Lung (tissue), 12 donors: ENCODE measurements around the gene ZKSCAN1. TPM values are rescaled to one million over a fixed set of nuclear protein-coding genes. Genes with fewer than 3 reads are reported as not detected.

Experiments used
- ATAC-seq: fragments of 200-7000 bp; cut with Tn5 transposase; one replicate; pipeline ENCODE4 v1.9.1; 2020; ENCODE audit warnings: moderate number of reproducible peaks; ENCODE audit not compliant: insufficient read depth, low FRiP score
- DNase-seq, 3 donors: peaks; one replicate each; pipeline ENCODE4 v3.0.0-alpha.2; 2013 to 2017
- H3K27ac ChIP-seq, 2 donors: one replicate each; pipeline ENCODE4 v1.5.1; 2013; ENCODE audit warnings: mild to moderate bottlenecking in 2 of 2, moderate library complexity in 2 of 2, control low read depth in 1 of 2, inconsistent platforms in 1 of 2, low read depth in 1 of 2, low read length in 1 of 2
- H3K27me3 ChIP-seq, 3 donors: one replicate each; pipeline ENCODE4 v1.5.1; 2013; ENCODE audit warnings: low read length in 2 of 3; ENCODE audit not compliant: control insufficient read depth in 3 of 3, insufficient read depth in 3 of 3
- H3K36me3 ChIP-seq, 4 donors: one replicate each; pipeline ENCODE4 v1.5.1; 2013; ENCODE audit warnings: low read length in 4 of 4, mild to moderate bottlenecking in 1 of 4, moderate library complexity in 1 of 4; ENCODE audit not compliant: control insufficient read depth in 4 of 4, insufficient read depth in 4 of 4
- H3K4me1 ChIP-seq, 5 donors: one replicate each; pipeline ENCODE4 v1.5.1; 2013; ENCODE audit warnings: low read length in 5 of 5, mild to moderate bottlenecking in 2 of 5, moderate library complexity in 1 of 5; ENCODE audit not compliant: control insufficient read depth in 5 of 5, insufficient read depth in 5 of 5
- H3K4me3 ChIP-seq: one replicate; pipeline ENCODE4 v1.5.1; 2013; ENCODE audit warnings: mild to moderate bottlenecking, control low read depth, moderate library complexity
- H3K9ac ChIP-seq, 2 donors: one replicate each; pipeline ENCODE4 v1.5.1; 2013; ENCODE audit warnings: low read length in 2 of 2, control low read depth in 1 of 2; ENCODE audit not compliant: insufficient read depth in 1 of 2
- H3K9me3 ChIP-seq, 4 donors: one replicate each; pipeline ENCODE4 v1.5.1; 2013; ENCODE audit warnings: low read length in 3 of 4, mild to moderate bottlenecking in 1 of 4, moderate library complexity in 1 of 4; ENCODE audit not compliant: control insufficient read depth in 4 of 4, insufficient read depth in 3 of 4
- CTCF ChIP-seq: IDR thresholded peaks from 2 replicates; pipeline ENCODE4 v1.5.1; 2012; ENCODE audit warnings: mild to moderate bottlenecking; ENCODE audit errors: control extremely low read depth, extremely low read depth
- WGBS, 2 donors: extraction: QIAGEN DNeasy Blood & Tissue Kit; methylation state at CpG; one replicate each; pipeline ENCODE4 v1.1.7; 2013; 5-methylcytosine and 5-hydroxymethylcytosine counted together
- polyA plus RNA-seq, 2 donors: library from polyadenylated mRNA; stranded (reverse); fragments of 200-250 nt; gene quantifications; one replicate each; pipeline ENCODE4 v1.2.1, GENCODE V29; 2013
- total RNA-seq, 2 donors: library from RNA; depleted of rRNA in 1 of 2; stranded (reverse); fragments of >200 nt in 1 of 2; gene quantifications; one replicate each; pipeline ENCODE4 v1.2.1, GENCODE V29; 2014 to 2021
- donor health status: control.
- donor health status: control.
- donor health status: Bipolar disorder and iron deficiency.
- donor health status: healthy.
- donor health status: DM: yes; HTN: yes; CAD: no.

ZKSCAN1 gene
- total and polyA plus RNA-seq, 4 donors, result 8.2 to 54.0 (median 29.6) TPM

DNA sequence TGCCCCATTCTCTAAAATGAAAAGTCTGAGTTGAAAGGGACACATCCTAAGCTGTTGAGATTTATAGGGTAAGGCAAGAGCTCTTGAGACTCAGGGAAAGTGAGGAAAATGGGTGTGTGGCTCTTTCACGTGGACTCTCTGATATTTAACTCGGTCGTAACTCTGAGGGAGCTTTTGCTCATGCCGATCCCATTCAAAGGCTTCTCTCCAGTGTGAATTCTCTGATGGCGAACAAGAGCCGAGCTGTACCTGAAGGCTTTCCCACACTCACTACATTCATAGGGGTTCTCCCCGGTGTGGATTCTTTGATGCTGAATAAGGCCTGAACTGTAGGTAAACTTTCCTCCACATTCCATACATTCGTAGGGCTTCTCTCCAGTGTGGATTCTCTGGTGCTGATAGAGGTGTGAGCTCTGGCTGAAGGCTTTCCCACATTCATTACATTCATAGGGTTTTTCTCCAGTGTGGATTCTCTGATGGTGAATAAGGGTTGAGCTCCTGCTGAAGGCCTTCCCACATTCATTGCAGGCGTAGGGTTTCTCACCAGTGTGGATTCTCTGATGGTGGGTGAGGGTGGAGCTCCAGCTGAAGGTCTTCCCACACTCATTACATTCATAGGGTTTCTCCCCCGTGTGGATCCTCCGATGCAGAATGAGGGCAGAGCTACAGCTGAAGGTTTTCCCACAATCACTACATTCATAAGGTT is 55.8 kb downstream of the ZKSCAN1 start:
- H3K4me1 ChIP-seq, result peaks cover 0 to under 1% (median 0%) of the 10 kb centered on the region in 5 donors
- 98% methylated on average over 11 of the region's 11 CpGs for WGBS, 2 donors
- H3K27ac ChIP-seq, result no peak overlapping the region
- no peaks in the 10 kb centered on the region for H3K27me3 ChIP-seq
- no peak overlapping the region for H3K4me3 ChIP-seq
- H3K36me3 ChIP-seq, result peaks cover 55 to 71% (median 64%) of the 10 kb centered on the region in 4 donors
- TF ChIP-seq CTCF, result no peak
- DNase-seq (no peak), ATAC-seq (no peak)
- H3K9ac ChIP-seq, result no peak overlapping the region
- H3K9me3 ChIP-seq, result peaks cover 11 to 28% (median 25%) of the 10 kb centered on the region in 4 donors

GRCh38 chr7:100072462-100072861 is 57.1 kb downstream of the ZKSCAN1 start:
- H3K27me3 ChIP-seq, result no peaks in the 10 kb centered on the region
- 98% methylated on average over 10 of the region's 10 CpGs for WGBS, 2 donors
- DNase-seq (no peak), ATAC-seq (no peak)
- no peak for TF ChIP-seq CTCF
- no peak overlapping the region for H3K4me3 ChIP-seq
- H3K27ac ChIP-seq, result no peak overlapping the region
- H3K9me3 ChIP-seq, result peaks cover 11 to 28% (median 25%) of the 10 kb centered on the region in 4 donors
- H3K9ac ChIP-seq, result no peak overlapping the region
- H3K4me1 ChIP-seq, result no peaks in the 10 kb centered on the region
- peaks cover 64 to 81% (median 70%) of the 10 kb centered on the region in 4 donors for H3K36me3 ChIP-seq

DNA sequence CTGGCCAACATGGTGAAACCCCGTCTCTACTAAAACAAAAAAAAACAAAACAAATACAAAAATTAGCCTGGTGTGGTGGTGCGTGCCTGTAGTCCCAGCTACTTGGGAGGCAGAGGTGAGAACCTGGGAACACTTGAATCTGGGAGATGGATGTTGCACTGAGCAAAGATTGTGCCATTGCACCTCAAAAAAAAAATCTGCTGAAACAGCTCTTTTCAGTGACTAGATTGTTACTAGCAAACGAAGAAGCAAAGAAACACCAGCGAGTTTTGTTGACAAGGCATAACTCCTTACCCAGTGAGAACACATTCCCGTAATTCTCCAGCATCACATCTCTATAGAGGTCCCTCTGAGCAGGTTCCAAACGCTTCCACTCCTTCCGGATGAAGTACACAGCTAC is 59.4 kb downstream of the ZKSCAN1 start:
- DNase-seq, result no peak
- WGBS, 2 donors, result 94% methylated on average over 7 of the region's 7 CpGs
- Histone ChIP-seq H3K4me1 (peaks cover 0 to 6% (median 0%) of the 10 kb centered on the region in 5 donors), H3K27me3 (no peaks in the 10 kb centered on the region), H3K36me3 (peaks cover 64 to 85% (median 75%) of the 10 kb centered on the region in 4 donors), H3K9ac (no peak overlapping the region), H3K9me3 (peaks cover 11 to 28% (median 24%) of the 10 kb centered on the region in 4 donors), H3K4me3 (no peak overlapping the region), H3K27ac (no peak overlapping the region)
- no peak for ATAC-seq
- no peak for TF ChIP-seq CTCF
